Measurements from ENCODE around the gene GNAQ. TPM values are rescaled to one million over a fixed set of nuclear protein-coding genes. Genes with fewer than 3 reads are reported as not detected.

GNAQ gene
- total RNA-seq, 1 donor from 2014 or later: 46.9 TPM

GRCh38 chr9:77807846-77808750, 223.5 kb downstream of the GNAQ start:
- Mint-ChIP-seq H3K36me3 (peaks cover 19% of the 10 kb centered on the region), H3K4me1 (peaks cover 12% of the 10 kb centered on the region), H3K27ac (no peak overlapping the region), H3K4me3 (no peak overlapping the region), H3K9me3 (no peaks in the 10 kb centered on the region), H3K27me3 (ENCODE audit: low read depth) (no peaks in the 10 kb centered on the region)
- TF ChIP-seq, protein P1, sequence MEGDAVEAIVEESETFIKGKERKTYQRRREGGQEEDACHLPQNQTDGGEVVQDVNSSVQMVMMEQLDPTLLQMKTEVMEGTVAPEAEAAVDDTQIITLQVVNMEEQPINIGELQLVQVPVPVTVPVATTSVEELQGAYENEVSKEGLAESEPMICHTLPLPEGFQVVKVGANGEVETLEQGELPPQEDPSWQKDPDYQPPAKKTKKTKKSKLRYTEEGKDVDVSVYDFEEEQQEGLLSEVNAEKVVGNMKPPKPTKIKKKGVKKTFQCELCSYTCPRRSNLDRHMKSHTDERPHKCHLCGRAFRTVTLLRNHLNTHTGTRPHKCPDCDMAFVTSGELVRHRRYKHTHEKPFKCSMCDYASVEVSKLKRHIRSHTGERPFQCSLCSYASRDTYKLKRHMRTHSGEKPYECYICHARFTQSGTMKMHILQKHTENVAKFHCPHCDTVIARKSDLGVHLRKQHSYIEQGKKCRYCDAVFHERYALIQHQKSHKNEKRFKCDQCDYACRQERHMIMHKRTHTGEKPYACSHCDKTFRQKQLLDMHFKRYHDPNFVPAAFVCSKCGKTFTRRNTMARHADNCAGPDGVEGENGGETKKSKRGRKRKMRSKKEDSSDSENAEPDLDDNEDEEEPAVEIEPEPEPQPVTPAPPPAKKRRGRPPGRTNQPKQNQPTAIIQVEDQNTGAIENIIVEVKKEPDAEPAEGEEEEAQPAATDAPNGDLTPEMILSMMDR (IDR thresholded peaks at IDR 0.05; ENCODE audit: unreplicated experiment): no peak
- no peak for DNase-seq (ENCODE audit: low spot score in 2 of 2, unreplicated experiment in 2 of 2)

DNA sequence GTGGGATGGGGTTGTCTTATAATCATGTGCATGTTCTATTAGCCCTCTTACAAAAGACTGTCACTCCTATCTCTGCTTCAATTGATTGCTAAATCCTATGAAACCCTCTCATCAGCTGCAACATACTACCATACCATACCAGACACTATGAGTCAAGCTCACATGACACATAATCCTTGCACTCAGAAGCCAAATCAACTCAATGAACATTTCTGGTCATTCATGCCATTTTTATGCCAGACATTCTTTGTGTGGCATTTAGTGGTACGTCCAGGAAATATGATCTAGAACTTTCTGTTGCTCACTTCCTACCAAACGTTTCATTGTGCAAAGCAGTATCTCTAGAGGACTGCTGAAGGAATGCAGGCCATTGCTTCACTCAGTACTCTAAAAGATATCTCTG, 224.3 kb downstream of the GNAQ start:
- H3K9me3 Mint-ChIP-seq: no peaks in the 10 kb centered on the region
- TF ChIP-seq, protein P1 (IDR thresholded peaks at IDR 0.05; ENCODE audit: unreplicated experiment): no peak
- H3K27me3 Mint-ChIP-seq (ENCODE audit: low read depth): no peaks in the 10 kb centered on the region
- H3K4me3 Mint-ChIP-seq: no peak overlapping the region
- H3K4me1 Mint-ChIP-seq: peaks cover 12% of the 10 kb centered on the region
- DNase-seq (ENCODE audit: low spot score in 2 of 2, unreplicated experiment in 2 of 2): no peak
- peaks cover 17% of the 10 kb centered on the region for H3K36me3 Mint-ChIP-seq
- no peak overlapping the region for H3K27ac Mint-ChIP-seq

DNA sequence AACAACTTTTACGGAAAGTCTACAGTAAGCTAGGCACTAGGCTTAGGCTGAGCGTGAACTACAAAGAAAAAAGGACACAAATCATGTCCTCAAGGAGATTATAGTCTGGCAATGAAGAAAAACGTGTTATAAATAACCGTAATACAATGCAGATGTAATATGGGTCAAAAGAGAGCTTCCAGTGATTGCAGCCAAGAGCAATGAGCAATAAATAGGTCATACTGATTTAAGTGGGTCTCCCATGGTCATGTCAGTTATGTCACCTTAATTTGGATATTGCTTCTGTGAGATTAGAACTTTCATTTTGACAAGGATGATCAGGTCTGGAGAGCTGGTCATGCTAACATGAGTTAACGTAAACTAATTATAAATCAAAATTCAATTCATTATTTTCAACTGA, 224.9 kb downstream of the GNAQ start:
- H3K9me3 Mint-ChIP-seq: no peaks in the 10 kb centered on the region
- H3K27me3 Mint-ChIP-seq (ENCODE audit: low read depth): no peaks in the 10 kb centered on the region
- TF ChIP-seq, protein P1 (IDR thresholded peaks at IDR 0.05; ENCODE audit: unreplicated experiment): no peak
- H3K4me3 Mint-ChIP-seq: no peak overlapping the region
- H3K4me1 Mint-ChIP-seq: peaks cover 12% of the 10 kb centered on the region
- no peak for DNase-seq (ENCODE audit: low spot score in 2 of 2, unreplicated experiment in 2 of 2)
- H3K36me3 Mint-ChIP-seq: peaks cover 17% of the 10 kb centered on the region
- no peak overlapping the region for H3K27ac Mint-ChIP-seq

- DNase-seq (ENCODE audit: low spot score in 2 of 2, unreplicated experiment in 2 of 2): no peak
- TF ChIP-seq, protein P1 (IDR thresholded peaks at IDR 0.05; ENCODE audit: unreplicated experiment): no peak
- Mint-ChIP-seq H3K4me1 (peaks cover 12% of the 10 kb centered on the region), H3K27ac (no peak overlapping the region), H3K27me3 (ENCODE audit: low read depth) (no peaks in the 10 kb centered on the region), H3K9me3 (no peaks in the 10 kb centered on the region), H3K4me3 (no peak overlapping the region), H3K36me3 (peaks cover 17% of the 10 kb centered on the region)
Observed at GRCh38 chr9:77805810-77806209, 225.8 kb downstream of the GNAQ start.

DNA sequence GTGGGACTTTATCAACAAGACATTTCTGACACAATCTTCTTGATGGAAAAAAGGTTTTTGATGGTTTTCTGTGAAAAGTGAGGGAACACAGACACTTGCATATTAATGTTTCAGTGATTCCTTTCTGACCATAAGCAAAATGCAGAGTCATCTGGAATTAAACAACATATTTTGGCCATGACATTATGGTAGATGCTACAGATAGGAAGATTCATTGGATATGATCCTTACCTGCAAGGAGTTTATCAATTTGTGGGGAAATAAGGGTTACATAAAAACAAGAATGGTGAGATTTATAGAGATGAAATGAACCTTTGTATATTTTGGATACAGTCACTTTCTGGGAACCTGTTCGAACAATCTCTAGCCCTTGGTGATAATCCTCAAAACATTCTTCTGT, 228.2 kb downstream of the GNAQ start:
- Mint-ChIP-seq H3K4me1 (peaks cover 10% of the 10 kb centered on the region), H3K9me3 (no peaks in the 10 kb centered on the region), H3K4me3 (no peak overlapping the region), H3K27me3 (ENCODE audit: low read depth) (no peaks in the 10 kb centered on the region), H3K36me3 (peaks cover 7% of the 10 kb centered on the region), H3K27ac (no peak overlapping the region)
- no peak for DNase-seq (ENCODE audit: low spot score in 2 of 2, unreplicated experiment in 2 of 2)
- TF ChIP-seq, protein P1 (IDR thresholded peaks at IDR 0.05; ENCODE audit: unreplicated experiment): no peak
